LNCAP (cell line): Measurements from ENCODE around the gene KRT77.

Source experiments
- TF ChIP-seq, protein P1 (sequence below): fragments of 450-650 bp; IDR thresholded peaks from 2 replicates; pipeline ENCODE4 v1.5.1; 2017; ENCODE audit warnings: mild to moderate bottlenecking

The KRT77 gene

GRCh38 chr12:52691076-52691840 lies 12.1 kb downstream of the KRT77 start:
- TF ChIP-seq, protein P1, sequence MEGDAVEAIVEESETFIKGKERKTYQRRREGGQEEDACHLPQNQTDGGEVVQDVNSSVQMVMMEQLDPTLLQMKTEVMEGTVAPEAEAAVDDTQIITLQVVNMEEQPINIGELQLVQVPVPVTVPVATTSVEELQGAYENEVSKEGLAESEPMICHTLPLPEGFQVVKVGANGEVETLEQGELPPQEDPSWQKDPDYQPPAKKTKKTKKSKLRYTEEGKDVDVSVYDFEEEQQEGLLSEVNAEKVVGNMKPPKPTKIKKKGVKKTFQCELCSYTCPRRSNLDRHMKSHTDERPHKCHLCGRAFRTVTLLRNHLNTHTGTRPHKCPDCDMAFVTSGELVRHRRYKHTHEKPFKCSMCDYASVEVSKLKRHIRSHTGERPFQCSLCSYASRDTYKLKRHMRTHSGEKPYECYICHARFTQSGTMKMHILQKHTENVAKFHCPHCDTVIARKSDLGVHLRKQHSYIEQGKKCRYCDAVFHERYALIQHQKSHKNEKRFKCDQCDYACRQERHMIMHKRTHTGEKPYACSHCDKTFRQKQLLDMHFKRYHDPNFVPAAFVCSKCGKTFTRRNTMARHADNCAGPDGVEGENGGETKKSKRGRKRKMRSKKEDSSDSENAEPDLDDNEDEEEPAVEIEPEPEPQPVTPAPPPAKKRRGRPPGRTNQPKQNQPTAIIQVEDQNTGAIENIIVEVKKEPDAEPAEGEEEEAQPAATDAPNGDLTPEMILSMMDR, result no peak

- TF ChIP-seq, protein P1, result no peak
Observed at GRCh38 chr12:52690351-52691075, 12.8 kb downstream of the KRT77 start.

- TF ChIP-seq, protein P1, result no peak
Observed at GRCh38 chr12:52689936-52690335, 13.4 kb downstream of the KRT77 start.

DNA sequence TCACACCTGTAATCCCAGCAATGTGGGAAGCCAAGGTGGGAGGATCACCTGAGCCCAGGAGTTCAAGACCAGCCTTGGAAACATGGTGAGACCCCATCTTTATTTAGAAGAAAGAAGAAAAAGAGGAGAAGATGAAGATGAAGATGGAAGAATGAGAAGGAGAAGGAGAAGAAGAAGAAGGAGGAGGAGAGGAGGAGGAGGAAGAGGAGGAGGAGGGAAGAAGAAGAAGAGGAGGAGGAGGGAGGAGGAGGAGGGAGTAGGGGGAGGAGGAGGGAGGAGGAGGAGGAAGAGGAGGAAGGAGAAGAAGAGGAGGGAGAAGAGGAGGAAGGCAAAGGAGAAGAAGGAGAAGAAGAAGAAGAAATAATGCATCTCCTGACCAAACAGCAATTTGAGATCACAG lies 14.1 kb downstream of the KRT77 start:
- TF ChIP-seq, protein P1, result no peak

DNA sequence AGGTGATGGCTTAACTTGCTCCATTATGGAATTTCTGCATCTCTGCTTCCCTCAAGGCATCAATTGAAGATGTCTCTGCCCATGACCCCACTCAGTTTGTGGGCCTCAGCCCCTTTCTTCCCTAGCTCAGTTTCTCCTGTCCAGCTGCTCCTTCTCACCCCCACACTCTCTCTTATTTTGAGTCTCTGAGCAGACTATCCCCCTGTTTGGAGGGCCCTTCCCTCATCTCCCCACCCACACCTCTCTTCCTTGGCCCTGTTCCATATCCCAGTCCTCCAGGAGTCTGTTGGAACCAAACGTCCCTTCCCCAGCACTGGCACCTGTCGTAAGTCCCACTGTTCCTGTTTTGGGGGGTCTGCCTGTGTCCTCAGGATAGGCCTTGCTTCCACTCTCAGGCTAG lies 14.8 kb downstream of the KRT77 start:
- TF ChIP-seq, protein P1, result no peak

- TF ChIP-seq, protein P1, result no peak
Observed at GRCh38 chr12:52687497-52688385, 15.6 kb downstream of the KRT77 start.

DNA sequence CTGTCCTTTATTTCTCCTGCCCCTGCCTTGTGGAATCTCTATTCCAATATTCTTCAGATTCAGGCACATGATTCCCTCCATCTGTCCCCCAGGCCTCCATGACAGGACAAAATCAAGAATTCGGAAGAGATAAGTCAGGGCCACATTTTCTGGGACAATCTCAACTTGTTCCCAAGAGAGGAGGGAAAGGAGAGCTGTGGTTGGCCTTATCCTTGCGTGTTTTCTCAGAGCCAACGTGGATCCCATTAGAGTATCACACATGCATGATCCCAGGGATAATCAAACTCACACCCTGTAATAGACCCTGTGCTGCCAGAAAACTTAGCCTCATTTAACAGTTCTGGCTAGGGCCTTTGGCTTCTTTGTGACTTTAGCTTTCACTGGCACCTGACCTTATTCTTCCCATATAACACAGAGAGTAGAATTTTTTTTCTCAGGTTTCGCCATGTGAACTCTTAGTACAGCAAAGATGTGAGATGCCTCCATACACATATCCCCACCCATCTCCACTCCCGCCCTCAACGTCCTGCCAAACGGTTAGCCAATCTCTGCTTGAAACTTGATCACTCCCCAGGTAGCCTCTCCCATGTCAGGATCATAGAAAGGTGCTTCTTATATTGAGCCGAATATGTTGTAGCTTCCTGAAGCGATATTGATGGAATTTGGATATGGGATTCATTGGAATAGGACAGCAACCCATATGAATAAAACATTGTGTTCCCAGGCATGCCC lies 16.4 kb downstream of the KRT77 start:
- TF ChIP-seq, protein P1, result no peak
